ENCODE results near the gene ABHD11.

GRCh38 chr7:73737491-73738219 is 947 bp downstream of the ABHD11 start:
- TF ChIP-seq POLR2AphosphoS5 (IDR thresholded peaks at IDR 0.05) (no peak), POLR2A (IDR thresholded peaks at IDR 0.05) (no peak), CTCF (IDR thresholded peaks at IDR 0.05) (no peak), EP300 (IDR thresholded peaks at IDR 0.05) (no peak)

Measured in gastroesophageal sphincter (tissue), 3 donors.